ENCODE data around the gene ABCD4. TPM values are rescaled to one million over a fixed set of nuclear protein-coding genes. Genes with fewer than 3 reads are reported as not detected.

The ABCD4 gene
- total RNA-seq, 4 donors from 2014 or later: 66.0 to 80.6 (median 73.3) TPM

GRCh38 chr14:74261288-74261687 lies 41.4 kb downstream of the ABCD4 start:
- TF ChIP-seq CTCF (IDR thresholded peaks at IDR 0.05) (no peak), POLR2A (IDR thresholded peaks at IDR 0.05) (no peak), EP300 (IDR thresholded peaks at IDR 0.05) (no peak)
- WGBS, 2 donors: 82 to 87% methylated on average over 4 of the region's 4 CpGs

GRCh38 chr14:74260525-74261233 lies 42.1 kb downstream of the ABCD4 start:
- Histone ChIP-seq H3K4me1 (peaks cover 0 to 18% (median 6%) of the 10 kb centered on the region in 4 donors), H3K9me3 (no peaks in the 10 kb centered on the region), H3K36me3 (no peaks in the 10 kb centered on the region), H3K4me3 (no peak overlapping the region), H3K27me3 (peaks cover 0 to 9% of the 10 kb centered on the region in 2 donors), H3K27ac (no peak overlapping the region)
- TF ChIP-seq EP300 (IDR thresholded peaks at IDR 0.05): no peak
- no peak for TF ChIP-seq CTCF (IDR thresholded peaks at IDR 0.05)
- no peak for TF ChIP-seq POLR2A (IDR thresholded peaks at IDR 0.05)
- 90 to 91% methylated on average over 24 to 29 of the region's 29 CpGs for WGBS, 2 donors
- no peak for DNase-seq (ENCODE audit: low spot score in 2 of 2)

More at GRCh38 chr14:74261288-74261687, 41.4 kb downstream of the ABCD4 start:
- Histone ChIP-seq H3K27me3 (peaks cover 0 to 9% of the 10 kb centered on the region in 2 donors), H3K36me3 (no peaks in the 10 kb centered on the region), H3K4me3 (no peak overlapping the region), H3K9me3 (no peaks in the 10 kb centered on the region), H3K27ac (no peak overlapping the region), H3K4me1 (peaks cover 0 to 18% (median 6%) of the 10 kb centered on the region in 4 donors)
- no peak for DNase-seq (ENCODE audit: low spot score in 2 of 2)

GRCh38 chr14:74259513-74259912 lies 43.2 kb downstream of the ABCD4 start:
- H3K4me1 ChIP-seq: peaks cover 0 to 18% (median 6%) of the 10 kb centered on the region in 4 donors
- no peaks in the 10 kb centered on the region for H3K9me3 ChIP-seq
- no peak overlapping the region for H3K4me3 ChIP-seq
- TF ChIP-seq POLR2A (IDR thresholded peaks at IDR 0.05): no peak
- TF ChIP-seq EP300 (IDR thresholded peaks at IDR 0.05): no peak
- TF ChIP-seq CTCF (IDR thresholded peaks at IDR 0.05): no peak
- no peak overlapping the region for H3K27ac ChIP-seq
- WGBS, 2 donors: 95 to 97% methylated on average over 10 to 12 of the region's 12 CpGs
- DNase-seq (ENCODE audit: low spot score in 2 of 2): no peak
- H3K27me3 ChIP-seq: peaks cover 0 to 9% of the 10 kb centered on the region in 2 donors
- H3K36me3 ChIP-seq: no peaks in the 10 kb centered on the region

- H3K4me1 ChIP-seq: peaks cover 0 to 18% (median 6%) of the 10 kb centered on the region in 4 donors
- 64 to 82% methylated on average over 3 of the region's 3 CpGs for WGBS, 2 donors
- peaks cover 0 to 11% of the 10 kb centered on the region in 2 donors for H3K27me3 ChIP-seq
- no peak for DNase-seq (ENCODE audit: low spot score in 2 of 2)
- peak overlapping the region in 1 of 4 donors; percentile 75 for H3K4me3 ChIP-seq
- no peak for TF ChIP-seq POLR2A (IDR thresholded peaks at IDR 0.05)
- no peak for TF ChIP-seq EP300 (IDR thresholded peaks at IDR 0.05)
- no peak for TF ChIP-seq CTCF (IDR thresholded peaks at IDR 0.05)
- H3K27ac ChIP-seq: no peak overlapping the region
- no peaks in the 10 kb centered on the region for H3K9me3 ChIP-seq
- H3K36me3 ChIP-seq: no peaks in the 10 kb centered on the region
These were observed 44.0 kb downstream of the ABCD4 start for GRCh38 chr14:74258764-74259035.

- TF ChIP-seq POLR2A (IDR thresholded peaks at IDR 0.05) (no peak), EP300 (IDR thresholded peaks at IDR 0.05) (no peak), CTCF (IDR thresholded peaks at IDR 0.05) (no peak)
- H3K27ac ChIP-seq: peak overlapping the region in 1 of 4 donors; percentile 46
These were observed 44.6 kb downstream of the ABCD4 start for GRCh38 chr14:74257941-74258763.

More at GRCh38 chr14:74257941-74258763, 44.6 kb downstream of the ABCD4 start:
- H3K4me3 ChIP-seq: peak overlapping the region; percentile 48 to 75 (median 56)
- 4 to 5% methylated on average over 45 to 55 of the region's 56 CpGs for WGBS, 2 donors
- peaks cover 0 to 16% of the 10 kb centered on the region in 2 donors for H3K27me3 ChIP-seq
- peaks cover 0 to 18% (median 6%) of the 10 kb centered on the region in 4 donors for H3K4me1 ChIP-seq
- no peaks in the 10 kb centered on the region for H3K36me3 ChIP-seq
- H3K9me3 ChIP-seq: no peaks in the 10 kb centered on the region
- no peak for DNase-seq (ENCODE audit: low spot score in 2 of 2)
